Thyroid gland (tissue), 4 donors: ENCODE measurements around the gene MSH3. TPM values are rescaled to one million over a fixed set of nuclear protein-coding genes. Genes with fewer than 3 reads are reported as not detected.

Source experiments
- DNase-seq, 2 donors: peaks; one replicate each; pipeline ENCODE4 v3.0.0-alpha.2; 2019
- H3K27ac ChIP-seq, 3 donors: fragments of 200-600 bp; sonication (generic); 1 replicate in 2 of 3; 2 replicates in 1 of 3; pipeline ENCODE4 v1.5.1; 2016 to 2019; ENCODE audit warnings: mild to moderate bottlenecking in 1 of 3, moderate library complexity in 1 of 3
- H3K27me3 ChIP-seq: fragments of 200-600 bp; sonication (generic); one replicate; pipeline ENCODE4 v1.5.1; 2019
- H3K36me3 ChIP-seq, 2 donors: fragments of 200-600 bp; sonication (generic); one replicate each; pipeline ENCODE4 v1.5.1; 2016 to 2019
- H3K4me1 ChIP-seq, 2 donors: fragments of 200-600 bp; sonication (generic); one replicate each; pipeline ENCODE4 v1.5.1; 2017 to 2019
- H3K4me3 ChIP-seq, 3 donors: fragments of 200-600 bp; sonication (generic); replicated peaks in 1 of 3; 1 replicate in 2 of 3; 2 replicates in 1 of 3; pipeline ENCODE4 v1.5.1; 2016; ENCODE audit warnings: mild to moderate bottlenecking in 1 of 3
- H3K9me3 ChIP-seq: fragments of 200-600 bp; sonication (generic); one replicate; pipeline ENCODE4 v1.5.1; 2017
- CTCF ChIP-seq, 6 experiments: fragments of 200-600 bp in 3 of 6; fragments of 450-650 bp in 3 of 6; sonication (generic) in 3 of 6; IDR thresholded peaks; one replicate each; pipeline ENCODE4 v1.5.1; 2016 to 2019; ENCODE audit warnings: antibody characterized with exemption in 6 of 6, mild to moderate bottlenecking in 2 of 6, inconsistent platforms in 1 of 6, moderate library complexity in 1 of 6
- POLR2A ChIP-seq, 2 donors: fragments of 450-650 bp; IDR thresholded peaks; one replicate each; pipeline ENCODE4 v1.6.1; 2017; ENCODE audit warnings: antibody characterized with exemption in 2 of 2, mild to moderate bottlenecking in 2 of 2, moderate library complexity in 1 of 2
- WGBS, 2 donors: methylation state at CpG; one replicate each; pipeline ENCODE4 v1.1.5; 2017; 5-methylcytosine and 5-hydroxymethylcytosine counted together
- intact Hi-C: fragments of 100-400 bp; cut with DNase I; formaldehyde crosslinking; loops from one replicate; pipeline ENCODE4 v1.15.1; 2023
- total RNA-seq, 4 donors: library from RNA; depleted of rRNA; stranded (reverse); fragments of >200 nt; gene quantifications; one replicate each; pipeline ENCODE4 v1.2.3, GENCODE V29; 2016

MSH3 gene
- total RNA-seq, 4 donors from 2014 or later: 25.9 to 45.0 (median 26.1) TPM

GRCh38 chr5:80756292-80756691 is 101.8 kb downstream of the MSH3 start:
- TF ChIP-seq POLR2A (IDR thresholded peaks at IDR 0.05) (no peak), CTCF (IDR thresholded peaks at IDR 0.05) (no peak)

GRCh38 chr5:80757290-80757689 is 102.8 kb downstream of the MSH3 start:
- 90 to 92% methylated on average over 1 of the region's 1 CpG for WGBS, 2 donors
- Histone ChIP-seq H3K4me3 (no peak overlapping the region), H3K27ac (no peak overlapping the region), H3K36me3 (no peaks in the 10 kb centered on the region), H3K27me3 (no peaks in the 10 kb centered on the region), H3K4me1 (no peaks in the 10 kb centered on the region), H3K9me3 (no peaks in the 10 kb centered on the region)
- intact Hi-C loops: no loop called here
- TF ChIP-seq CTCF (IDR thresholded peaks at IDR 0.05): no peak
- TF ChIP-seq POLR2A (IDR thresholded peaks at IDR 0.05): no peak
- DNase-seq: no peak

More at GRCh38 chr5:80756292-80756691, 101.8 kb downstream of the MSH3 start:
- Histone ChIP-seq H3K36me3 (no peaks in the 10 kb centered on the region), H3K4me3 (no peak overlapping the region), H3K4me1 (no peaks in the 10 kb centered on the region), H3K27me3 (no peaks in the 10 kb centered on the region), H3K9me3 (no peaks in the 10 kb centered on the region), H3K27ac (no peak overlapping the region)
- intact Hi-C loops: no loop called here
- no peak for DNase-seq
- WGBS, 2 donors: 91 to 96% methylated on average over 1 of the region's 1 CpG

- no peak for DNase-seq
- whole genome bisulfite sequencing, 2 donors: 96% methylated on average over 5 of the region's 5 CpGs
- Histone ChIP-seq H3K36me3 (no peaks in the 10 kb centered on the region), H3K9me3 (no peaks in the 10 kb centered on the region), H3K4me1 (peaks cover 7 to 14% of the 10 kb centered on the region in 2 donors), H3K4me3 (no peak overlapping the region), H3K27me3 (no peaks in the 10 kb centered on the region), H3K27ac (no peak overlapping the region)
- intact Hi-C loops: no loop called here
- no peak for TF ChIP-seq CTCF (IDR thresholded peaks at IDR 0.05)
- TF ChIP-seq POLR2A (IDR thresholded peaks at IDR 0.05): no peak
Observed at GRCh38 chr5:80759866-80760577, 105.6 kb downstream of the MSH3 start.

- Histone ChIP-seq H3K27me3 (no peaks in the 10 kb centered on the region), H3K36me3 (no peaks in the 10 kb centered on the region), H3K9me3 (no peaks in the 10 kb centered on the region), H3K27ac (no peak overlapping the region), H3K4me3 (no peak overlapping the region), H3K4me1 (peaks cover 7 to 14% of the 10 kb centered on the region in 2 donors)
- TF ChIP-seq CTCF (IDR thresholded peaks at IDR 0.05) (no peak), POLR2A (IDR thresholded peaks at IDR 0.05) (no peak)
- 94 to 100% methylated on average over 1 of the region's 1 CpG for WGBS, 2 donors
- intact Hi-C loops: no loop called here
- no peak for DNase-seq
Observed at GRCh38 chr5:80760680-80761079, 106.2 kb downstream of the MSH3 start.

GRCh38 chr5:80761176-80761575 is 106.7 kb downstream of the MSH3 start:
- Histone ChIP-seq H3K4me3 (no peak overlapping the region), H3K9me3 (no peaks in the 10 kb centered on the region), H3K36me3 (no peaks in the 10 kb centered on the region), H3K4me1 (peaks cover 7 to 14% of the 10 kb centered on the region in 2 donors), H3K27ac (no peak overlapping the region), H3K27me3 (no peaks in the 10 kb centered on the region)
- DNase-seq: no peak
- 91 to 95% methylated on average over 5 of the region's 5 CpGs for WGBS, 2 donors
- no peak for TF ChIP-seq CTCF (IDR thresholded peaks at IDR 0.05)
- intact Hi-C loops: no loop called here
